GM19043 (cell line): ENCODE results near the gene LDAF1.
"Not testable (repeated sequence)": the region's sequence is repeated elsewhere in the genome, so short reads cannot be mapped to it uniquely, and the experiment has no call there.

ENCODE experiments used
- ATAC-seq: cut with Tn5 transposase; IDR thresholded peaks from one replicate; pipeline ENCODE4 v1.9.1; 2021; ENCODE audit warnings: low read depth; ENCODE audit not compliant: unreplicated experiment

Gene LDAF1

DNA sequence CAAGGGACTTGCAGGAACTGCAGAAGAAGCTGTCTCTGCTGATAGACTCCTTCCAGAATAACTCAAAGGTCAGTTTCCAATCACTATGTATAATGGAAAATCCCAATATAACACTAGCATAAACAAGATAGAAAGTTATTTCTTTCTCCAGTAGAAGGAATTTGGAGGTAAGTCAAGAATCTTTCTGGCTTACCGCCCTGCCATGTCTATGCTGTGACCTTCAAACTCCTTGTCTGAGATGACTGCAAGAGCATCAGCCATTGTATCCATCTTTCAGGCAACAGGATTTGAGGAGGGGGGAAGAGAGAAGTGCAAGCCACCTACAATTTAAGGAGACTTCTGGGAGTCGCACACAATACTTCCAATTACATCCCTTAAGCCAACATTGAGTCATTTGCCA lies 2.7 kb downstream of the LDAF1 start:
- ATAC-seq, result no peak

DNA sequence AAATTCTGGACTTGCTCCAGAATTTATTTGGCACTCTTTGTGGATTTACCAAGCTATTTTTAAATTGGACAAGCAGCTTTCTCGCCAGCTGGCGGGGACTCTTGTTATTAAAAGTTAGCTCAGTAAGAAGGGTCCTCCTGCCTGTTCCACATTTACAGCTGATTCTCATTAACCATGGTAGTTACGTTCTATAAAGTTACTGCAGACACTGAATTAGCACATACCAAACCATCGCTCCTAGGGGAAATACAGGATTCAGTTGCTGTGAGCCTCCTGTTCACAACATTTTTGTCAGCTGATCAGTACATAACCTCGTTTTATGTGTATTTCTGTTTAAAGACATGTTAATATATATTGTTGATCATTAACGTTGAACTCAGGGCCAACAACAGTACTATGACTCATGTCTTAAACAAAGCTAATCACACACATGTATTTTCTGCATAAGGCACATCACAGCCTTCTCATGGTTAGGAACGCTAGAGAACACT lies 4.2 kb downstream of the LDAF1 start:
- ATAC-seq, result no peak

DNA sequence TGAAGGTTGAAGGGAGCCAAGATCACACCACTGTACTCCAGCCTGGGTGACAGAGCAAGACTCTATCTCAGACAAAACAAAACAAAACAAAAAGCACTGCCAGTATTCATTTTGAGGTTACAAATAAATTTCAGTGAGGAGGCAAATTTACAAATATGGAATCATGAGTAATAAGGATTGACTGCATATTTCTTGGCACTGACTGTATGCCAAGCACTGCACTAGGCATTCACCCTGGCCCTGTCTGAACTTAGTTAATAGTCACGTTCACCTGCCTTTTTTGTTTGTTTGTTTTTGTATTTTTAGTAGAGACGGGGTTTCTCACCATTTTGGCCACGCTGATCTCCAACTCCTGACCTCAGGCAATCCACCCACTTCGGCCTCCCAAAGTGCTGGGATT lies 5.1 kb downstream of the LDAF1 start:
- ATAC-seq, result no peak

DNA sequence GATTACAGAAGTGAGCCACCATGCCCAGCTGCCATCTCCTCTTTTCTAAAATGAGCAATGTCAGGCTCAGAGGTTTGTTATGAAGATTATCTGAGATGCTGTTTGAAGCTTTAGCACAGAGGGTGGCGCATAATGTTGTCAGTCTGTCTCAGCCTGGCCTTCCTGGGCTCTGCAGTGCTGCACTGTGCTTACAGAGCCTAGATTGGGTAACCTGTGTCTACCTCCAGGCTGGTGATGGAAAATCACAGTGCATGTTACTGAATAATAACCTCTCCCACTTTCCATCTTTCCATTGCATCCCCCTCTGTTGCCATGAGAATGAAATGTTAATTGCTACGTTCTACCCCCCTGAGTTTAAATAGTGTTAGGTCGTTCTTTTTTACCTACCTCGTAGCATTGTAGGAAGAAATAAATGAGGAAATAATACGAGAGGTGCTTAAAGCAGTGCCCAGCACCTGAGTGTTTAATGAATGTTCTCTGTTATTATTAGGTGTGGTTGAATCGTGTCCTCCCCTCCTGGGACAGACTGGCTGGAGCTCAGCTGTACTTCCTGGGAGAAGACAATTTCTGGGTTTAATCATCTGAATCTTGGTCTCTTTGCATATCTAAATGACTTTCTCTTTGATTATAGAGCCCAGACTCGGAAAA lies 6.2 kb downstream of the LDAF1 start:
- no peak for ATAC-seq

DNA sequence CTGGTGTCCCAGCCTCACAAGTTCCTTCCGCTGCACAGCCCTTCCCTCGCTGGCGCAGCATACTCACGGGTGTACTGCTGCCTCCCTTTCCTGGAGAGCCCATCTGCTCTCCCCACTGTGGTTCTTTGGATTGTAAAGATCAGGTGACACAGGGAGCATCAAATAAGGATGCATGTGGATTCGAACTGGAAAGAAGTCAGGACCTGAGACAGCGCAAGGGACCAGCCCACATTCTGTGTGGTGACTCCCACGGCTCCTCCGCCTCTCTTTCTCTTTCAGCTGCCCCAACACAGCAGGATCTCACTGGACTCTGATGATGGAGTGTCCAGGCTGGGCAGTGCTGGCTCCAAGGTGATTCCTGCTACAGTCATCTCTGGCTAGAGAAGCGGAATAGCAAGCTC lies 8.1 kb downstream of the LDAF1 start:
- no peak for ATAC-seq

DNA sequence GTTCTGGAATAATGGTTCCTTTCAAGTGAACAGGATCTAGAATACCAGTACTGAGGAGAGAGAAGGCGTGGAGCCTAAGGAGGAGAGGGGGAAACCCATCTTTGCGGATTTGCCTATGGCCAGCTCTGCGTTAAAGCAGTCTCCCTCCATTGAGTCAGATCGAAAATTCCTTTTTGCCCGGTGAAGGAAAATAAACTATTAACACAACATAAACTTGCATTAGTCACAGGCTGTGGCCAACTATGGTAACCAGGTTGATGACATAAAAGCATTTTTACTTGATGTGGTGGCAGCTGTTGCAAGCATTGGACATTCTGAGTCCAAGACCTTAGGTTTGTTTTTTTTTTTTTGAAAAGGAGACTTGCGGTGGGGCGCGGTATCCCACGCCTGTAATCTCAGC lies 8.9 kb downstream of the LDAF1 start:
- no peak for ATAC-seq

DNA sequence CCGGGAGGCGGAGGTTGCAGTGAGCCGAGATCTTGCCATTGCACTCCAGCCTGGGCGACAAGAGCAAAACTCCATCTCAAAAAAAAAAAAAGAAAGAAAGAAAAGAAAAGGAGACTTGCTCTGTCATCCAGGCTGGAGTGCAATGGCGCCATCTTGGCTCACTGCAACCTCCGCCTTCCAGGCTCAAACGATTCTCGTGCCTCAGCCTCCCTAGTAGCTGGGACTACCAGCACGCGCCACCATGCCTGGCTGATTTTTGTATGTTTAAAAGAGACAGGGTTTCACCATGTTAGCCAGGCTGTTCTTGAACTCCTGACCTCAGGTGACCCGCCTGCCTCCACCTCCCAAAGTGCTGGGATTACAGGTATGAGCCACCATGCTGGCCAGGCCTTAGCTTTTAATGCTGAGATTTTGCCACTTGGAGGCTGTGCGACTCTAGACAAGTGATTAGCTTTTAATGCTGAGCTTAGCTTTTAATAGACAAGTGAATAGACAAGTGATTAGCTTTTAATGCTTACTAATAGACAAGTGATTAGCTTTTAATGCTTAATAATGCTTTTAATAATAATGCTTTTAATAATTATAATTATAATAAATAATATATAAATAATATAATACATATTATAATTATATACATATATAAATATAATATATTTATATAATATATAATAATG lies 9.6 kb downstream of the LDAF1 start:
- ATAC-seq, result no peak

DNA sequence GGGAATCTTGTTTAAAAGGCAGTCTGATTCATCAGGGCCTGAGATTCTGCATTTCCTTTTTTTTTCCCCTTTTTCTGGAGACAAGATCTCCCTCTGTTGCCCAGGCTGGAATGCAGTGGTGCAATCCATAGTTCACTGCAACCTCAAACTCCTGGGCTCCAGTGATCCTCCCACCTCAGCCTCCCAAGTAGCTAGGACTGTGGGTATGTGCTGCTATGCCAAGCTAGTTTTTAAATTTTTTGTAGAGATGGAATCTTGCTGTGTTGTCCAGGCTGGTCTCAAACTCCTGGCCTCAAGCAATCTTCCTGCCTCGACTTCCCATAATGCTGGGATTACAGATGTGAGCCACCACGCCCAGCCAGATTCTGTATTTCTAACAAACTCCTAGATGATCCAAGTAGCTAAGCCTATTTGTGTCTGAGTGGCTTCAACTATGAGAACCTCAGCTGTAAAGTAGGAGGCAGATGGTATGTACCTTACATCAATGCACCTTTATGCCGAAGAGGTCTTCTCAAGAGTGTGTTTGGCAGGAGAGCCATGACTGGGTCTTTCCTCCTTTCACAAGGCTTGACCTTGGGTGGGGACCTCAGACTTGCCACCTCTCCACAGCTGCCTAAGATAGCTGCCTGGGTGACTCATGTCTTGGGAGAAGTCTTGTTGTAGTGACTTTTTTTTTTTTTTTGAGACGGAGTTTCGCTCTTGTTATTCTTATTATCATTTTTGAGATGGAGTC lies 10.9 kb downstream of the LDAF1 start:
- ATAC-seq, result no peak

DNA sequence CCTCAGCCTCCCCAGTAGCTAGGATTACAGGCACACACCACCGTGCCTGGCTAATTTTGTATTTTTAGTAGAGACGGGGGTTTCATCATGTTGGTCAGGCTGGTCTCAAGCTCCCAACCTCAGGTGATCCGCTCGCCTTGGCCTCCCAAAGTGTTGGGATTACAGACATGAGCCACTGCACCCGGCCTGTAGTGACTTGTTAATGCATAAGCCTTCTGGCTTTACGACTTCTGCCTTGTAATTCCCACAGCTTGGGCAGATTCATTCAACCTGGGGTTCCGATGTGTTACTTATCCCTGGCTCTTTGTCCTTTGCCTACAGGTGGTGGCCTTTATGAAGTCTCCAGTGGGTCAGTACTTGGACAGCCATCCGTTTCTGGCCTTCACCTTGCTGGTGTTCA lies 11.6 kb downstream of the LDAF1 start:
- ATAC-seq, result not testable (repeated sequence)

DNA sequence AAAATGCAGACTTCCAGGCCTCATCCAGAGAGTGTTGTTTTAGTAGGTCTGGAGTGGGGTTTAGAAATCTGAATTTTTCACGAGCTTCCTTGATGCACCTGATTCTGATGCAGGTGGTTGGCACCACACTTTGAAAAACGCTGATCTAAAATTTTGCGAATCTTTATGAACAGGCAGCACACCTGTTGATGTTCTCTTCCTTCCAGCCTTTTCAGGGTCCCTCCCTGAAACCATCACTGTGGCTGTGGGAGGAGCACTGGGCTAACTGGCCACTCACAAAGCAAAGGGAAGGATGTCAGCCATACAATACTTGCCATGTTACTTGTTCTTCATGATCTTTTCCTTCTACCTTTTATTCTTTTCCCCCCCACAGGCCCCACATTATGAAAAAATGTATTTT lies 14.2 kb downstream of the LDAF1 start:
- no peak for ATAC-seq

DNA sequence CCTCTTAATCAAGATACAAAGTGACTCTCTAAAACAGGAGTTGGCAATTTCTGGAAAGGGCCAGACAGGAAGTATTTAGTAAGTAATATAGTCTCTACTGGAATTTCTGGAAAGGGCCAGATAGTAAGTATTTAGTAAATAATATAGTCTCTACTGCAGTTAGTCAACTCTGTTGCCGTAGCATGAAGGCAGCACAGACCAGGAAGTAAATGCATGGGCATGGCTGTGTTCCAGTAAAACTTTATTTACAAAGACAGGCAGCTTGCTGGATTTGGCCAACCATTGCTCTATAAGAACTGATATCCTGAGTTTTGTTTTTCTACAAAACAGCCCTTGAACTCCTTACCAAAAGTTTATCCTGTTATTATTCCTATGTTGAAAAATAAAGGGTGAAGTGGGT lies 16.9 kb downstream of the LDAF1 start:
- ATAC-seq, result no peak

DNA sequence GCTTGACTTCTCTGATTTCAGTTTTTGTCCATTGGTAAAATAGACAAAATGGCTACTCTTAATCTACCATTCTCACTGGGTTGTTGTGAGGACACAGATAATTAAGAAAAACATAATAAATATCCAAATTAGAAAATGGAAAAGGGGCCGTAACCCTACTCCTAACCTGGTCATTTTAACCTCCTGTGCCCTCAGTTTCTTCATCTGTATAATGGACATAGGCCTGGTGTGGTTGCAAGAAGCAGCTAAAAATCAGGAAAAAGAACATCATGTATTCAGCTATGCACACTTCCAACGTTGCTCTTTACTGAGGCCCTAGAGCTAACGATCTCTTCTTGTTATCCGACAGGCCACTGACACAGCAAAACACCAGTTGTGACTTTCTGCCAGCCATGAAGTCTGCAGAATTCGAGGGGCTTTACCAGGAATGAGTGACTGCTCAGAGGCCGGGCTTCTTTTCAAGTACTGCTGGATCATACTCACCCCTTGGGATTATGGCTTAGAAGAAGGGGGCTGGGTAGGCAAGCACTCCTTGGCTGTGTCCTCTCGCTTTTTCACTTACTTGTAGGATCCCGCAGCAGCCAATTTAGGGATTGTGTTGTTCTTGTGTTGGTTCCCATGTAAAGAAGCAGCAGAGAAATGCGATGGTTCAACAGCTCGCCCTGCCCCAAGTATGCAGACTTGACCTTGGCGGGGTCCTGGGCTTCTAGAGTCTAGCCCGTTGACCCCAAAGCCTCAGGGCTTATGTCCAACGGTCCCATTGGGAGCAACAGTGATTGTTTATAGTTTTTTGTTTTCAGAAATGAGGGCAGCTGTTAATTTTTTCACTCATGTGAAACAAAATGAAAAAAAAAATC lies 20.9 kb downstream of the LDAF1 start:
- no peak for ATAC-seq

DNA sequence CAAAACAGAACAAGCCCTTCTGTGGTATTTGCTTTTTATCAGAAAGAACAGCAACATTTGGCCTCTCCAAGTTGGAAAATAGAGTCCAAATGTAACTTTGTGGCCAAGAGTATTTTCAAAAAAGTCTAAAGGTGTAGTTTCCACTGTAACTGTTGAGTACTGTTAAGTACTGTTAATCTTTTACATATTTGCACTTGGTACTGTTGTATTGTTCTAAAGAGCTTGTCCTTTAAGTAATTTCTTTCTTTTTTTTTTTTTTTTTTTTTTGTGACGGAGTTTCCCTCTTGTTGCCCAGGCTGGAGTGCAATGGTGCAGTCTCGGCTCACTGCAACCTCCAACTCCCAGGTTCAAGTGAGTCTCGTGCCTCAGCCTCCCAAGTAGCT lies 21.5 kb downstream of the LDAF1 start:
- no peak for ATAC-seq

DNA sequence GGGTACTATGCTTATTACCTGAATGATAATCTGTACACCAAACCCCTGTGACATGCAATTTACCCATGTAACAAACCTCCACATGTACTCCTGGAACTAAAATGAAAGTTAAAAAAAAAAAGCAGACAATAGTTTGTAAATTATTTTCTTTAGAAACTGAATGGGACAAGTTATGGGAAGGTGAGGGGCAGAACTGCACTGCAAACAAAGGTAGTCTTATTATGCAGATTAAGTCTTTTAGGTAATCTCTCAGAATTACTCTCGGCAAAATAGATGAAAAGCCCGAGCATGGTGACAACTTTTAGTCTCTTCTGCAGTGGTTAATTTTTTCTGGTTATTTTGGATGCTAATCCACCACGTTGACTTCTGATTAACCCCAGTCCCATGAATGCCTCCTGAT lies 25.5 kb downstream of the LDAF1 start:
- ATAC-seq, result no peak

DNA sequence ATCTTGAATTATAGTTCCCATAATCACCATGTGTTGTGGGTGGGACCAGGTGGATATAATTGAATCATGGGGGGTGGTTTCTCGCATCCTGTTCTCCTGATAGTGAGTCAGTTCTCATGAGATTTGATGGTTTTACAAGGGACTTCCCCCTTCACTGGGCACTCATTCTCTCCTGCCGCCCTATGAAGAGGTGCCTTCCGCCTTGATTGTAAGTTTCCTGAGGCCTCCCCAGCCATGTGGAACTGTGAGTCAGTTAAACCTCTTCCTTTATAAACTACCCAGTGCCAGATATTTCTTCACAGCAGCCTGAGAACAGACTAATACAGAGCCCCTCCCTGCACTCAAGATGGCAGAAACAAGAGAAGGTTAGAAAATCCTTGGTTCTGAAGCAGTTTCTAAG lies 26.4 kb downstream of the LDAF1 start:
- ATAC-seq, result no peak

DNA sequence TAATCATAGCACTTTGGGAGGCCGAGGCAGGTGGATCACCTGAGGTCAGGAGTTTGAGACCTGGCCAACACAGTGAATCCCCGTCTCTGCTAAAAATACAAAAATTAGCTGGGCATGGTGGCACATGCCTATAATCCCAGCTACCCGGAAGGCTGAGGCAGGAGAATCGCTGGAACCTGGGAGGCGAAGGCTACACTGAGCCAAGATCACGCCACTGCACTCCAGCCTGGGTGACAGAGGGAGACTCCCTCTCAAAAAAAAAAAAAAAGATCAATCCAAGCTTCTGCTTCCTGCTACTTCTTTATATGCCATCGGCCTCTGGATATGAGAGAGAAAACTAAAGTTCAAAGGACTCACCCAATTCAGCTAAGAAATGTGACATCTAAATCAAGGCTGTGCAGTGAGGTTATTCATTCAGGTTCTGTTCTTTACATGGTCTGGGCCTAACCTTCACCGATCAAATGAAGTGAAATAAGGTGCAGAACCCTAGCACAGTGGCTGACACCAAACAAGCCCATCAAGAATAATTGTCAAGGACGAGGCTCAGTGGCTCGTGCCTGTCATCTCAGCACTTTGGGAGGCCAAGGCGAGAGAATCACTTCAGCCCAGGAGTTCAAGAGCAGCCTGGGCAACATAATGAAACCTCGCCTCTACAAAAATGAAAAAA lies 27.3 kb downstream of the LDAF1 start:
- no peak for ATAC-seq

DNA sequence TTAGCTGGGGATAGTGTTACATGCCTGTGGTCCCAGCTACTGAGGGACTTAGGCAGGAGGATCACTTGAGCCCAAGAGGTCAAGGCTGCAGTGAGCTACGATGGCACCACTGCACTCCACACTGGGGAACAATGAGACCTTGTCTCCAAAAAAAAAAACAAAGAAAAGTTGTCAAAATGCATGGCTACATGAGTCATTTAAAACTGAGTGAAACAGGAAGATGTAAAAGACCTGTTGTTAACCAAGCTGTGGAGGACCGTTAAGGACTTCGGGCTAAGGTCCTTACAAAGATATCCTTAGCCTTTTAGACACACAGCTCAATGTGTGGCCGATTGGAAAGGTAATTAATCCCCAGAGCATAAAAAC lies 27.8 kb downstream of the LDAF1 start:
- ATAC-seq, result no peak

DNA sequence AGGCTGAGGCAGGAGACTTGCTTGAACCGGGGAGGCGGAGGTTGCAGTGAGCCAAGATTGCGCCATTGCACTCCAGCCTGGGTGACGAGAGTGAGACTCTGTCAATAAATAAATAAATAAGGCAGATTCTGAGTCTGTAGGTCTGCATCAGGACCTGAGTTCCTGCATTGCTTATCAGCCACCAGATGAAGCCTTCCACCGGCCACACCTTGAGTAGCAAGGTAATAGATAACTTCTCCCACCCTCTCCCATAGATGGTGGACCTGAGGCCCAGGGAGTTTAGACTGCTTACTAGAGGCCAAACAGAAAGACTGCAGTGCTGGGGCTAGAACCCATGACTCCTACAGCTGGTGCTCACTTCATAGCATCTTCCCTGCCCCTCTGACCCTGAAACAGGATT lies 30.8 kb downstream of the LDAF1 start:
- ATAC-seq, result no peak

DNA sequence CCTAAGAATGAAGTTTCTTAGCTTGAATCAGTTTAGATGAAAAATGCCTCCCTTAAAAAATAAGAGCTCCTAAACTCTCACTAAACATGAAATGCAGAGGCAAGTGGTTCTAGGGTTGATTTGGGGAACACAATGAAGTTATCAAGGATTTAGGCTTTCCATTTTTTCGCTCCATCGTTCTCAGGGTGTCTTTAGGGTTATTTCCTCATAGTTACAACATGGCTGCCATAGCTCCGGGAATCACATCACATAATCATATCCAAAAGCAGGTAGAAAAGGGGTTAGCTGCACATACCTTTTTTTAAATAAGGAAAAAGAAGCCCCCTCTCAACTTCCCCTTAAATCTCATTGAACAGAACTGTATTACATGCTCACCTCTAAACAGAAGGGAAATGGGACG lies 31.5 kb downstream of the LDAF1 start:
- no peak for ATAC-seq

DNA sequence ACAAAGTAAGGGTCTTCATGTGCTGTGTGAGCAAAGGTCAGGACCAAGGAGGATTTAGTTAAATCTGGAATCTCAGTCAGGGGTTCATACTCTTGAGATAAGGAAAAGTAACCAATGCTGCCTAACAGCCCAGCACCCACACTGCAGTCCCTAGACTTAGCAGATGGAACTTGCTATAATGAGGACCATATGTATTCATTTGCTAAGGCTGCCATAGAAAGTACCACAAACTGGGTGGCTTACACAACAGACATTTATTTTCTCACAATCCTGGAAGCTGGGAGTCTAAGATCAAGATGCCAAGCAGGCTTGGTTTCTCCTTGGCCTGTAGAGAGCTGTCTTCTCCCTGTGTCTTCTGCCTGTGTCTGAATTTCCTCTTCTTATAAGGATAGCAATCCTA lies 32.1 kb downstream of the LDAF1 start:
- ATAC-seq, result no peak

DNA sequence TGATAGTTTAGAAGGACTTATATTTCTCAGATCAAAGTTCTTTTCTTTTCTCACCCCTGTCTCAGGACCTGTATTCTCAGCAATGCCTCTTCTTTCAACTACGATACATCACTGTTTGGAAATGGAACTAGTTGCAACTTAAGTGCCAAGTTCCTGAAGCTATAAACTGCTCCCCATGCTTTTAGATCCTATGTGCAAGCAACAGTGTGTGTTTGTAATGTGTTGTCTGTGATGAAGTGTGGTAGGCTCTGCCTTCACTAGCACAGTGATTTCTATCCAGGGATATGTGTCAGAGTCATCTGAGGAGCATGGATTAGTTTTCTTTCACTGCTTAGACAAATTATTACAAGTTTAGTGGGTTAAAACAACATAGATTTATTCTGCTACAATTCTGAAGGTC lies 34.5 kb downstream of the LDAF1 start:
- no peak for ATAC-seq
